CD4-positive, alpha-beta T cell treated with Interleukin-4 for 1 hour (primary cell): Measurements from ENCODE around the gene LAD1.

Source experiments
- DNase-seq, 2 donors: peaks; one replicate each; pipeline ENCODE4 v3.0.0-alpha.2; 2020 to 2022

The LAD1 gene

DNA sequence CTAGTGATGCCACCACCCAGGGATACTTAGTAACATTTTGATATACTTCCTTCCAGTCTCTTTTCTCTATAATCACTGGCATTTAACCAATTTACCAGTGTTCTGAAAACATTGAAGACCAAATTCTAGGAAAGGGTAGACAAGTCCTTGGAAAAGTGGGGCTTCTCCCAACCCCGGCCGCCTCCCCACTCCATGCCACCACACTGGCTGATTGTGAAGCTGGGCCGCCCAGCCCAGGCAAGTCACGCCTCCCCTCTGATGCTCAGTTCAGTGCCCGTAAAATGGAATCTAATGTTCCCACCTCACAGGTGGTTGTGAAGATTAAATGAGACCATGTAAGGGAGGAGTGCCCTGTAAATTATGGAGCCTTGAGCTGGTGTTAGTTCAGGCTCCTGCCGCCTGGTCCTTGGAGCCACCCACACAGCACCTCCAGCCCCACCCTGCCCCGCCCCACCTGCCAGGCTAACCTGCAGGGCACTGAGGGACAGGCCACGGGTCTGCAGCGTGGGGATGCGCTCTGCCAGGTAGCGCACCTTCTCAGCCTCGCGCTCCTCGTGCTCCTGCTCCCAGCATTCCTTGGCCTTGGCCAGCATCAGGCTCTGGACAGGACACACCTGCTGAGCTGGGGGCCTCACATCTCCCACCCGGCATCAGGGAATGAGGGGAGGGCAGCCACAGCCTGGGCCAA is 15.1 kb upstream of the LAD1 start:
- DNase-seq, result no peak

DNA sequence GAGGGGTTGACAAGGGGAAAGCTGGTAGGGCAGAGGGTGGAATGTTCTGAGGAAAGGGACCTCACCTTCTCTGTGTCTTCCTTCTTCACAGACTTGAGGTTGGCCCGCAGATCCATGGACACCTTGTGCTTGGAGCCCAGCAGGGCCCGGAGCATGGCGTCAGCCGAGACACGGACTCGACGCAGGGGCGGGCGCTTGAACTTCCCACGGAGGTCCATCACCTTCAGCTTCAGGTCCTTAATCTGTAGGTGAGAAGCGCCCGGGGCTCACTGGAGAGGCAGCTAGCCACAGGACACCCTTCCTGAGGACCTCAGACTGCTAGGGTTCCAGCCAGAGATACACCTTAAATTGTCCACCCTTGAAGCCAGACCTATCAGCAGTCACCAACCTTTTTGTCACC is 12.2 kb upstream of the LAD1 start:
- DNase-seq, result no peak

DNA sequence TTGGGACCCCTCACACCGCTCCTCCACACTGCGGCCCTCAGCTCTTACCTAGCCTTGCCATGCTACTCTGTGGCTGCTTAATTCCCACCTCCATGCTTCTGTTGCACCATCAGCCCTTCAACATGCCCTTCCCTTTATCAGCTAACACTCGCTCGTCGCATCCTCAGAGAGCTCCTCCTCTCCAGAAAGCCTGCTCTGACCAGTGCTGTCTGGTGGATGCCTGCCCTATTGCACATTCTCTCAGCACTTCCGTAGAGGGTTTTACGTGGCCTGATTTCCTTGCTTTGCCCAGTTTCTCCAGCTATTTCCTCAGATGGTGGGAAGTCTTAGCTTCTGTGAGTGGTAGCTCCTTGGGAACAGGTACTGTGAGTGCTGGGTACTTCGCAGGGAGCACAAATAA is 10.3 kb upstream of the LAD1 start:
- DNase-seq, result no peak

DNA sequence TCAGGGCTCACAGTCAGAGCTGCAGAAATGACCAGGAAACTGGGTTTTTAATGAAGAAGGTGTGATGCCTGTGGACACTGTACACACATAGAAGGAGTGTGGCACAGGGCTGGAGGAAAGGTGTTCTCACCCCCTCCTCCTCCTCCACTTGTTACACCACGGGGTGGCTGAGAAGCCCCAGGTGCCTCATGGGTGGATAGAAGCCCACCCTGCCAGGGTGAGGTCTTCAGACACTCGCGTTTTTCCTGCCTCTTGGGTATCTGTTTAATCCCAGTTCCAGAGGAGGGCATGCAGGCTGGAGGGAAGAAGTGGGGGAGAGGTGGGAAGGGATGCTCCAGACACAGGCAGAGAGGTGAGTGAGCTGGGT is 9.7 kb upstream of the LAD1 start:
- no peak for DNase-seq

DNA sequence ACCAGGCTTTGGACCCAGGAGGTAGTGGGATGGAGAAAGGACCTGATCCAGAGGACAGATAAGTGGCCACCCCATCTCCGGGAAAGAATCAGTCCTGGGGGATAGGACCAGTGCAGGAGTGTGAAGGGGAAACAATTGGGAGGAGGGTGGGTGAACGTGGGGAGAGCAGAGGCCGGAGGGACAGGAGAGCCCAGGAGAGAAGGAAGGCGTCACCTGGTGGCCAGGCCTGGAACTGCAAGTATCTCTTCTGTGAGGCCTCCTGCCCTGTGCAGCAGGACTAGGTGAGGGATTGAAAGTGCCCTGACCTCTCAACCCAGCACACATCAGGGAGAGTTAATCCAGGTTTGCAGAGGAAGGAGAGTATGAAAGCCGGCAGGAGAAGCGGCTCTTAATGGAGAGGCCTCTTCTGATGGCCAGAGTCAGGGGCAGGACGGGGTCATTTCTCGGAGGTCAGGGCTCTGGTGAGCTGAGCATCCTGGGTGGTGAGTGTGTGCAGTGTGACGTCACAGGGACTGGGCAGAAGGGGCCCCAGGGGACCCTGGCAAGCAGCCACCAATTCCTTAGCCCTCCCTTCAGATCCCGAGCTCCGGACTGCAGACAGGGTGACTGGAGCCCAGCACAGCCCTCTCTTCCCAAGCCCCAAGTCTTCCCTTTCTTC is 9.2 kb upstream of the LAD1 start:
- peak; percentile 51 to 54 for DNase-seq

DNA sequence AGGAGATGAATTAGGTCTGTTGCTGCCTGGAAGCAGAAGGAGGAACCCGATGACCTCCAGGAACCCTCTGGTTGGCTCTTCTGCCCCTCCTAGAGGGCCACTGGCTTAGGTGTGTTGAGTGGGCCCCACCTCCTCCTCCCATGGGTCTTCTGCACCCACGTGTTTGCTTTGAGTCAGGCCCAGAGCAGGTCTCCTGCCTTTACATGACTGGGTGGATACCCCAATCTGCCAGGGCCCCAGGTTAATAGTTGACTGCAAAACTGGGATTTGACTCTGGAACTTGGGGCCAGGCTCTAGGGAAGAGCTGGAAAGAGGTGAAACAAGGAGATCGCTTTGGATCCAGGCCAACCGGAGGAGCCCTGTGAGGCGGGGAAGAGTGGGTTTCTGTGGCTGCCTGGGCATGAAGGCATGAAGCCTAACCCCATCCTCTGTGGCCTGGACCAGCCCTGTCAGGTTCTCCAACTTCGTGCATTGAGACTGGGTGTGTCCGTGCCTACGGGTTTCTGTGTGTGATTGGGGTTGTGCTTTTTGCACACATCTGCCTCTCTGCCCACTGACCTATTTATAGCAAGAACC is 7.8 kb upstream of the LAD1 start:
- DNase-seq, result no peak

DNA sequence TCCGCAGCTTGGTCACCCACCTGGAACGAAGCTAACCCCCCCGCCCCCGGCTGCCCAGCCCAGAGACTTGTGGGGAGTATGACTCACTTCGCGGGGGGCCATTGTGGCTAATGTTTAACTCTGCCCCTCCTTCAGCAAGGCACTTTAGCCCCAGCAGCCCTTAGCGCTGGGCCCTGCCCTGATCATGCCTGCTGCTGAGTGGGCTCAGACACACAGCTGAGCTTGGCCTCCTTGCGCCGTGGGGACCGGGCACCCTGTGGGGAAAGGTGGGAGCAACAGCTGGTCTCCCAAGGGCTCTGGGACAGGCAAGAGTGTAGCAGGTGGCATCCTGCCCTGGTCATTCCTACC is 6.3 kb upstream of the LAD1 start:
- DNase-seq, result no peak

DNA sequence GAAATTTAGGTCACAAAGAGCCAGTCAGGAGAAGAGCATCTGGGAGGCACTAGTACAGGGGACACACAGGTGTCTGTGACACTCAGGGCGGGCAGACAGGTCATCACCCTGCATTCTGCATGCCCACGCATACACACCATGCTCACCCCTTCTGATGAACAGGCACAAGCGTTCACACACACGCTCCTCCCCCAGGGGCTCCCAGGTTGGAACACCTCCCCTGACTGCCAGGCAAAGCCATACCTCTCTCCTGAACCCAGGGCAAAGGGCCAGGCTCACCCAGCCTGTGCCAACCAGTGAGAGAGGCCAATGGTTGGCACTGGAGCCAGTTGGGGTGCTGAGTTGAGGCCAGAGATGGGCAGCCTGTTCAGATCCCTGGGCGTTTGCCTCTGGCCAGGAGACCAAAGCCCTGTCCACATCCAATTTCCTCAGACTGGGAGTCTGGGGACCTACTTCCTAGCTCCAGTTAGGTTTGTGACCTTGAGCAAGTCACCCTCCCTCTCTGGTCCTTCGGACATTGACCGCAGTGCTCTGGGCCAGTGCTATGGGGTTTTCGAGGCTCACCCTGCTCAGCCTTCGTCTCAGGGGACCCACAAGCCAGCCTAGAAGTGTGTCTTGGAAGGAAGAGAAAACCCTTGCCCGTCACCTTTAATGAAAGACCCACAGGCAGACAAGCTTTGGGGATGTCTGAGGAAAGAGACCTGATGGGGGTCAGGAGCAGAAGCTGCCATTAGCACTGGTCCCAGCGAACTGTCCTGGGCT is 5.8 kb upstream of the LAD1 start:
- no peak for DNase-seq

DNA sequence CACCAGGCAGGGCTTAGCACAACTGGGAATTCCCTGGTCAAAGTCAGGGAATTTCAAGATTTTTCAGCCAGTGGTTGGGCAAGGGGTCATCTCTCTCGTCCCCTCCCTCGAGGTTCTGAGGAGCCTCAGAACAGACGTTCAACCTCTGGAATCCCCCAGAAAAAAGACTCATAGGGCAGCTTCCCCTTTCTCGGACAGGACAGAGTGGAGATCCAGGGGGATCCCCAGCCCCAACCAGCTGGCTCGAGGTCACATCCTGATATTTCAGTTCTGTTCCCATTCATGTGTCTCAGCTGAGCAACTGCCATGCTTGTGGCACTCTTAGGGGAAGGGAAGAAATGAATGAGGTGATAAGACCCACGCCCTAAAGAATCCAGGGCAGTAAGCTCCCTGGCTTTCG is 4.9 kb upstream of the LAD1 start:
- DNase-seq, result peak in 1 of 2 donors; percentile 14

DNA sequence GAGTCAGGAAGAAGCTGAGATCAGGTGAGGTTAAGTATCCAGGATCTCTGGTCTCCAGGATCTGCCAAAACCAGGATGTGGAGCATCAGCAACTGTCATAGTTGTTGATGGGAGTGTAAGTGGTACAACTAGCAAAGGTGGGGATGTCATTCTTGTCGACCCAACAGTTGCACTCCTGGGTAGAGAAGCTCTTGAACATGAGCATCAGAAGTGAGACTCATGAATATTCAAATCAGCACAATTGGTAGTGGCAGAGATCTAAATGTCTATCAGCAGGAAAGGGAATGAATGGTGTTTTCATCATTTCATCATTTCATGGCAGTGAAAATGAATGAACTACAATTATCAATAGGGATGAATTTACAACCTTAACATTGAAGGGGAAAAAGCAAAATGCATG is 4.2 kb upstream of the LAD1 start:
- no peak for DNase-seq

DNA sequence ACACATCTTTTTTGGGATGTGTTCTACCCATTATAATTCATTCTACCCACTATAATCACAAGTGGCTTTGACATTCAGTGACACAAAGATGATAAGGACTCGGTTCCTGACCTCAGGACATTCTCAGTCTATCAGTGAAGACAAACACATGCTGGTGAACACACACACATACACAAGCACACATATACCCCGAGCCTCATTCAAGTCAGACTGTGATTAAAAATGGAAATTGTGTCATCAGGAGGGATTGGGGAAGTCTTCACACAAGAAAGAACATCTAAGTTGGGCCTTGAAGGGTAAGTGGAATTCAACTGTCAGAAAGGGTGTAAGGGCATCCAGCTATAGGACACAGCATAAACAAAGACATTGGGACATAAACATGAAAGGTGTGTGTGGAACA is 2.6 kb upstream of the LAD1 start:
- no peak for DNase-seq

DNA sequence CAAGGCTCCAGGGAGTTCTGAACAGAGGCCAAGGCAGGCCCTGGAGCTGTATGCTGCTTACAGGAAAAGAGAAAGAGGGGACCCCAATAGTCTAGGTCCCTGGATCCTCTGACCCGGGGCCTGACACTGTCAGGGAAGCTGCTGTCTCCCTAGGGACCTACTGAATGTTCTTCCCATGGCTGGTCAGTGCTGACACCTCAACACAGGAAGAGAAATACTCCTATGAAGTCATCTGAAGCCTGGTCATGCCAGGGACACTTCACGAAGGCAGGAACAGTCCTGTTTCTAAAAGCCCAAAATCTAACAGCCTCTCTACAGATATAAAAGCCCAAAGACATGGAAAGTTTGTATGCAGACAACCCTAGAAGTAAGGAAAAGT is 1.7 kb upstream of the LAD1 start:
- DNase-seq, result no peak

DNA sequence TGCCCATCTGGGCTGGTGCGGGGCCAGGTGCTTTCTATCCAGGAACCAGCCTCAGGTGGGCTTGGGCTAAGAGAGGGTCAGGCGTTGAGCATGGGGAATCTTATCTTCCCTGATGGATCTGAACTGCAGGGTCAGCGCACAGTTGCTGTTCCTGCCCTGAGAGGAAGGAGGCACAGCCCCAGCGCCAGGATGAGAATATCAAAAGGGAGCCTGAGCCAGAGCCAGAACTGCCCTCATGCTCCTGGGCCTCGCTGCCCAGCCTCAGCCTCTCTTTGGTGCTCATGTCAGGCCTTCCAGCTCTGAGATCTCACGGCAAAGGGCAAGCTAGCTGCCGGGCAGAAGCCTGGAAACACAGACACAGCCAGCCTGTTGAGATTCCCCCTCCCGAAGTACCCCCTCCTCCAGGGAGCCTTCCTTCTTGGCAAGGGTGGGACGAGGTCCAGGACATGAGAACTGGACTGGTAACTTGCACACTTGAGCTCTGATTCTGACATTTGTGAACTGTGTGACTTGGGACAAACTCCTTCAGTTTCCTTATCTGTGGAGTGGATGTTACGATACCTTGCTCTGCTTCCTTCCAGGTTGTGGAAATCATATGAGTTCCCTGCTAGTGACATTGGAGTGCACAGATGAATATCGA is 1.2 kb upstream of the LAD1 start:
- no peak for DNase-seq

DNA sequence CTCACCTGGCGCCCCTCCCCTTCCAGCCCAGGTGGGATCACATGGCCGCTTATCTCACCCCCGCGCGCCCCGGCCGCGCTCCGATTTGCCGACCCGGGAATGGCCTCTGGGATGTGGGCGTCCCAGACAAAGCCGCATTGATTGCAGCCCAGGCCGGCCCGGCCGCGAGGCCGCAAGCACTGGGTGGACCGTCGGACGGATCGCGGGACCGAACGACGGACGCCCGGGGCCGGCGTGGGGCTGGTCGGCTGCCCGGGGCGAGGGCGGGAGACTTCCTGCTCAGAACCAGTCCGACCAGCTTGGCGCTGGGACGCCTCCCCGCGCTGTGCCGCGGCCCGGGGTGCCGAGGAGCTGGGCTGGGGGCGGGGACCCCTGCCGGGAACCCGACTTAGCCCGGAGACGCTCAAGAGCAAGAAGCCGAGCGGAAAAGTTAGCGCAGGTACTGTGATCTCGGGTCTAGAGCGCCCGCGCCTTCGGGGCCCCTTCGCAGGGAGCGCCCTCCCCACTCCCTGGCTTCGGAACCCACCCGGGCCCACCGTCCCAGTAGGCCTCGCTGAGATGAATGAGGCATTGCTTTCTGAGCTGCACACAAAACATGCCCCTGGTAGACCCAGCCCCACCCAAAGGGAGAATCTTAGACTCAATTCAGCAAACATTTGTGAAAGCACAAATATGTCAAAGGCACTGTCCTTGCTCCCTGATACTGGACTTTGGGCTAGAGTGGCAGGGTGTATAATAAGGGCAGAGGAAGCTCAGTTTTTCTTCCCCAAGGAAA is 415 bp upstream of the LAD1 start:
- no peak for DNase-seq

DNA sequence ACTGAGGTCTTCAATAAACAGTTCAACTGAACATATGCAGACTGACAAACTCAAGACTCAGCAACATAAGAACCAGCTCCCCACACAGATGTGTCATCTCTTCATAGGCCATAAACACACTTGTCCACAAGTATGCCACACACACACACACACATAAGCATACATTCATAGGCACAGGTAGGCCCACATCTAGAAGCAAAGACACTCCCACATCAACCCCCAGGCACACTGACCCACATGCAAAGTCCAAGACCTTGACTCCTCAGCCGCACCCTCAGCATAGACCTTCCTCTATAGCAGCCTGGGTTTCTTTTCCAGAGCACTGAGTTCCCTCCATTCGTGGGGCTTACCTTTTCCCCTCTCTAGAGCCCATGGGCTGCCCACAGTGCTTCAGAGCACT is 1.4 kb downstream of the LAD1 start:
- DNase-seq, result no peak

DNA sequence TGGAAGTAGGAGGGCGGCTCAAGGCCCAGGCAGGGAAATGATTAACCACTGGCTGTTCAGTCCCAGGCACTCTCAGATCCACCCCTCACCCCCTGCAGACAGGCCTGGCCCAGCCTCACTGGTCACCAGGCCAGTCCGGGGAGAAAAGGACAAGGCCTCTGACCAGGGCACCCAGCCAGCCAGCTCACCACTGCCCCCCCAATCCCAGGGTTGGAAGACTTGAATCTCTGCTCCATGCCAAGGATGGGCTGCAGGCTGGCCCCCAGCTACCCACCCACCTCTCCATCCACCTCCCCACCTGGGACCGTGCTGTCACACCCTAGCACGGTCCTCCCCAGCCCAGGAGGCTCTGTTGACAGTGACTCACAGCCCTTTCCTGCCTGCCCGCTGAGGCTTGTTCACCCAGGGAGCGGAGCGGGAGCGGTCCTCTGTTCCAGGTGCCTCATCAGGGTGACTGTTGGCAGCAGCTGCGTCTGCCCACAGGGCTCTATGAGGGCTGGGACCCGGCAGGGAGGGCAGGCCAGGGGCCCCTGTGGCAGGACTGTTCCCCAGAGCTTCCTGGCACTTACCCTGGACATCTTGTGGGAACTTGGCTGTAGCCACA is 2.2 kb downstream of the LAD1 start:
- no peak for DNase-seq

DNA sequence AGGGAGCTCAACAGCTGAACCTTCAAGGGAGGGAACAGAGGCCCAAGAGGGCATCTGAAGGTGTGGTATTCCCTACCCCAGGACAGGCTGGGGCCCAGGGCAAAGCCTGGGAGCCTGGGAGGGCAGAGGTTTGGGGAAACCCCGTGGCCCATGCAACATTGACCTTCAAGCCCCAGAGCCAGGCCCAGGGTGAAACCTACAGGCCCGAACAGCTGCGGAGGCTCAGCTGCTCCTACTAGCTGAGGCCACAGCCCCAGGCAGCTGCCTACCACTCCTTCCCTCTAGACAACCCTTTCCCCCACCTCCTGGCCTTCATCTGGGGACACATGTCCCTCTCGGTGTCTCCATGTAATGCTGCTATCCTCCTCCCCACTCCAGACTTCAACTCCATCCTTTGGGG is 3.2 kb downstream of the LAD1 start:
- no peak for DNase-seq

DNA sequence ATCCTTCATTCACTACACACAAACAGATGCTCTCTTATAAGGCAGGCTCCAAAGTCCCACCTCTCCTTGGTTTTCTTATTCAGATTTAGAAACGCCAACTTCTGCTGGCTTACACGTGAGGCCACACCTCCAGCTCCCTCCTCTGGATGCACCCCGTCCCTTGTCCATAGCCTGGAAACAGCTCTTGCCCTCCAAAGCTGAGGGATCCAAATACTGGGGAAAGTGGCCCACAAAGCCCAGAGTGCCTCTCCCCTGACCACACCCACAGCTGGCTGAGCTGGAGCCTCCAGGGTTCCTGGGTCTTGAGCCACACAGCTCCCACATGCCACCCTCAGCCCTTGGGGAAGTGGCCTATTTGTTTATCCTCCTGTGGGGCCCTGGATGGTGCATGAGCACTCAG is 4.5 kb downstream of the LAD1 start:
- DNase-seq, result no peak

DNA sequence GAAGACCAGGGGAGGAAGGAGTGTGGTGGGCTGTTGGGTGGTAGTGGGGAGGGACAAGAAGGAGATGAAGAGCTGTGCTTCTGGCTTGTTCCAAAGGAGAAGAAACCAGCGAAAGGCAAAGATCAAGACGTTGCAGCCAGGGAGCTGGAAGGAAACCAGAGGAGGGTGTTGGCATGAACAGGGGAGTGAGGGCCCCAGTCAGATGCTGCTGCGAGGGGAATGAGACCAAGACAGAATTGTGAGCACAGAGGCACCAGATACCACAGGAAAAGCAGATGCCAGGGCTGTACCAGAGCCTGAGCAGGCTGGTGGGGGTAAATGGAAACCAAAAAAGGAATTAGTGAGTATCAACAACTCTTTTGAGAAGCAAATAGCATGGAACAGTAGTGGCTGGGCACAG is 6.0 kb downstream of the LAD1 start:
- no peak for DNase-seq

DNA sequence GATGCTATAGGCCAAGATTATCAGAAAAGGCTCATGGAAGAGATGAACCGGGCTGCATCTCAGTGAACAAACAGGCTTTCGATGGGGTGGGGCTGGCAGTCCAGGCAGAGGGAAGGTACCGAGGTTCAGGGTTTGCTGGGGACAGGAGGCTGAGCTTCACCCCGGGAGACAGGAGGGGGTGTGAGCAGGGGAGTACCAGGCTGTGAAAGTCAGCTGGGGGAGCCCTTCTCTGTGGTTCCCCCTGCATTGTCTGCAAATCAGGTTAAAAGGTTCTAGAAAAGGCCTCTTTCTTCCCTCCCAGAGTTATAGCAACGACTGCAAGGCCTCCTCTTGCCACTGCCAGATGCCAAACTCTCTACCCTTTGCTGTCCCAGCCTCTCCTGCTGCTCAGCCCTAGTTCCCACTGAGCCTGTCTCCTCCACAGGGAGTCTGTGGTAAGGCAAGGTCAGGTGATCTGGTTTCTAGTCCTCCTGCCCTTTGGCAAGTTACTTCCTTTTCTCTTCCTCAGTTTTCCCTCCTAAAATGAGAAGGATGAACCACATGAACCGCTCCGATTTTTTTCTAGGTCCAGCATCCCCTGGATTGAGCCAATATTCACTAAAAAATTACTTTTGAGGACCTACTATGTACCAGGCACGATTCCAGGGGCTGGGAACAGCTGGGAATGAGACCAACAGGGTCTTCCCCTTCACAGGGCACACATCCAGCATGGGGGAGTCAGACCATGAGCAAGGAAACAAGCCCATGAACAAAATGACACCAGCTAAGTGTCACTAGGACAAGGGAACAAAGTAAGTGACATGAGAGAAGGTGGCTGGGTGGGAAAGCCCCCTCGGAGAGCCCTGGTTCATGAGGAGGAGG is 7.2 kb downstream of the LAD1 start:
- DNase-seq, result no peak

DNA sequence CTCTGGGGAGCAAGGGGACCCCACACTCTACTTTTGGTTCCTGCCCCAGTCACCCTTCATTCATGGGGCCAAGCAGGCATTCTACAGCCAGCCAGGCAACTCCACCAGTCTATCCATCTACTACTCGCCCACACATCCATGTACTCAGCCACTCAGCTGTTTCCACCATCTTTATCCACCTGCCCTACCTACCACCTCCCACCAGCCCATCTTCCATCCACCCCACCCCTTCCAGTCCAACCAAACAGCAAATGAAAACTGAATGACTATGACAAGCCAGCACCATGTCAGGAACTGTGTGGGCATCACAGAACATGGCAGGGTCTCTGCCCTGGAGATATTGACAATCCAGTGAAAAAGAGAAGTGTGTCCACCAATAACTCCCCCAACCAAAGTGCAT is 7.9 kb downstream of the LAD1 start:
- no peak for DNase-seq
